HG03097 (cell line): Measurements from ENCODE around the gene TEX53.

Source experiments
- ATAC-seq: cut with Tn5 transposase; IDR thresholded peaks from one replicate; pipeline ENCODE4 v1.9.1; 2021; ENCODE audit not compliant: unreplicated experiment, low FRiP score

The TEX53 gene

GRCh38 chr9:114607671-114608524 is 49.7 kb downstream of the TEX53 start:
- ATAC-seq = no peak

DNA sequence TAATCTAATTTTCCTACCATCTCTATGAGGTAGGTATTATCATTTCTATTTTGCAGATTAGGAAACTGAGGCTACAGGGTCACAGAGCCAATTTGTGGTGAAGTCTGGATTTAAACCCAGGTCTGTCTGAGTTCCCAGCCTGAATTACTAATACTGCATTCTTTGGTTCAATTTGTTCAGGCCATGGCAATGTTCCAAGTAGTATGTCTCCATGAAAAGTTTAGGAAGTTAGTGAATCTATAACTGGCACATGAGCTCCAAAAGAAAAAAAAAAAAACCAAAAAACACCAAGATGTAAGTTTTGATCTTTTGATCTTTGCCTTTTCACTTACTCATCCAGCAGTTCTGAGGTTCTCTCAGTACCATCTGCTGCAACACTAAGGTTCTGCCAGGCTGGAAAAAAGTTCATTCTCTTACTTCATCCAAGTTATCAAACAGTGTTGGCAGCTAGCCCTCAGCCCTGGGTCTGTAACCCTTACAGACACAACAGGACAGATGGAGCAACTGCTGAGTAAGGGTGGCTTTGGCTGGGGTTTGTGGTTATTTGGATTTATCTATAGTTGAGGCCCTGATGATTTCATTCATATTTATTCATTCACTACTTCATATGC is 50.9 kb downstream of the TEX53 start:
- ATAC-seq = no peak
